Esophagus muscularis mucosa (tissue), 4 donors: ENCODE results near the gene RERE. TPM values are rescaled to one million over a fixed set of nuclear protein-coding genes. Genes with fewer than 3 reads are reported as not detected.

Experiments used
- DNase-seq: peaks from one replicate; pipeline ENCODE4 v3.0.0-alpha.2; 2017; ENCODE audit errors: extremely low spot score
- H3K27ac ChIP-seq, 4 donors: fragments of 200-600 bp; sonication (generic); replicated peaks in 1 of 4; 1 replicate in 3 of 4; 2 replicates in 1 of 4; pipeline ENCODE4 v1.5.1; 2016 to 2019; ENCODE audit warnings: mild to moderate bottlenecking in 1 of 4
- H3K27me3 ChIP-seq, 4 donors: fragments of 200-600 bp; sonication (generic); one replicate each; pipeline versions ENCODE4 v1.5.1 to v1.6.0; 2016 to 2019
- H3K36me3 ChIP-seq, 4 donors: fragments of 200-600 bp; sonication (generic); one replicate each; pipeline ENCODE4 v1.5.1; 2016 to 2019
- H3K4me1 ChIP-seq, 4 donors: fragments of 200-600 bp; sonication (generic); one replicate each; pipeline ENCODE4 v1.5.1; 2016 to 2019
- H3K4me3 ChIP-seq, 4 donors: fragments of 200-600 bp; sonication (generic); 1 replicate in 2 of 4; 2 replicates in 2 of 4; pipeline ENCODE4 v1.5.1; 2016 to 2019; ENCODE audit warnings: mild to moderate bottlenecking in 4 of 4, moderate library complexity in 1 of 4
- H3K9me3 ChIP-seq, 4 donors: fragments of 200-600 bp; sonication (generic); 1 replicate in 3 of 4; 2 replicates in 1 of 4; pipeline ENCODE4 v1.5.1; 2016 to 2019
- CTCF ChIP-seq, 3 experiments: fragments of 200-600 bp in 2 of 3; fragments of 450-650 bp in 1 of 3; sonication (generic) in 2 of 3; IDR thresholded peaks; one replicate each; pipeline ENCODE4 v1.5.1; 2017 to 2019; ENCODE audit warnings: antibody characterized with exemption in 3 of 3, mild to moderate bottlenecking in 2 of 3, moderate library complexity in 1 of 3
- EP300 ChIP-seq: sonication (generic); formaldehyde crosslinking; IDR thresholded peaks from one replicate; pipeline ENCODE4 v1.6.1; 2017; ENCODE audit warnings: antibody characterized with exemption
- POLR2A ChIP-seq: fragments of 450-650 bp; IDR thresholded peaks from one replicate; pipeline ENCODE4 v1.6.1; 2017; ENCODE audit warnings: antibody characterized with exemption, moderate library complexity, mild to moderate bottlenecking, low read depth
- POLR2AphosphoS5 ChIP-seq, 2 donors: sonication (generic); formaldehyde crosslinking; IDR thresholded peaks; one replicate each; pipeline ENCODE4 v1.6.1; 2017; ENCODE audit warnings: antibody characterized with exemption in 2 of 2
- WGBS: methylation state at CpG from one replicate; pipeline ENCODE4 v1.1.5; 2018; 5-methylcytosine and 5-hydroxymethylcytosine counted together
- intact Hi-C: fragments of 100-400 bp; cut with DNase I; formaldehyde crosslinking; loops from one replicate; pipeline ENCODE4 v1.15.1; 2023
- total RNA-seq, 4 donors: library from RNA; depleted of rRNA; stranded (reverse); fragments of >200 nt; gene quantifications; one replicate each; pipeline versions ENCODE4 v1.1.0 to v1.2.1, GENCODE V29; 2016

Gene RERE
- total RNA-seq, 4 donors from 2014 or later, result 133 to 212 (median 168) TPM

GRCh38 chr1:8680664-8681650 is 136.5 kb downstream of the RERE start:
- DNase-seq, result no peak
- Histone ChIP-seq H3K36me3 (no peaks in the 10 kb centered on the region), H3K4me3 (peak overlapping the region; percentile 33 to 48 (median 41)), H3K27me3 (no peaks in the 10 kb centered on the region), H3K27ac (peak overlapping the region; percentile 59 to 68 (median 62)), H3K9me3 (no peaks in the 10 kb centered on the region), H3K4me1 (peaks cover 20 to 65% (median 43%) of the 10 kb centered on the region in 4 donors)
- WGBS, result 40% methylated on average over 14 of the region's 14 CpGs
- TF ChIP-seq CTCF (IDR thresholded peaks at IDR 0.05) (no peak), POLR2AphosphoS5 (IDR thresholded peaks at IDR 0.05) (no peak), POLR2A (no peak), EP300 (no peak)
- intact Hi-C loops, result no loop called here

- no peak for TF ChIP-seq EP300
- TF ChIP-seq POLR2A, result no peak
- TF ChIP-seq CTCF (IDR thresholded peaks at IDR 0.05), result no peak
- no peak for TF ChIP-seq POLR2AphosphoS5 (IDR thresholded peaks at IDR 0.05)
- peak overlapping the region; percentile 33 to 48 (median 41) for H3K4me3 ChIP-seq
- no peaks in the 10 kb centered on the region for H3K9me3 ChIP-seq
- no peak for DNase-seq
- H3K36me3 ChIP-seq, result no peaks in the 10 kb centered on the region
- H3K27ac ChIP-seq, result peak overlapping the region; percentile 59 to 68 (median 62)
- intact Hi-C loops, result no loop called here
- peaks cover 20 to 59% (median 42%) of the 10 kb centered on the region in 4 donors for H3K4me1 ChIP-seq
- WGBS, result 65% methylated on average over 7 of the region's 7 CpGs
- no peaks in the 10 kb centered on the region for H3K27me3 ChIP-seq
Observed at GRCh38 chr1:8679929-8680663, 137.3 kb downstream of the RERE start.

- Histone ChIP-seq H3K4me1 (peaks cover 20 to 54% (median 42%) of the 10 kb centered on the region in 4 donors), H3K4me3 (no peak overlapping the region), H3K27ac (peak overlapping the region in 3 of 4 donors; percentile 3 to 68 (median 66)), H3K9me3 (no peaks in the 10 kb centered on the region), H3K27me3 (no peaks in the 10 kb centered on the region), H3K36me3 (no peaks in the 10 kb centered on the region)
- no peak for TF ChIP-seq EP300
- TF ChIP-seq POLR2A, result no peak
- no peak for TF ChIP-seq CTCF (IDR thresholded peaks at IDR 0.05)
- no peak for TF ChIP-seq POLR2AphosphoS5 (IDR thresholded peaks at IDR 0.05)
- intact Hi-C loops, result no loop called here
- 59% methylated on average over 2 of the region's 2 CpGs for WGBS
- no peak for DNase-seq
Observed at GRCh38 chr1:8679395-8679800, 138.0 kb downstream of the RERE start.

GRCh38 chr1:8678673-8679394 is 138.6 kb downstream of the RERE start:
- H3K4me3 ChIP-seq, result no peak overlapping the region
- 69% methylated on average over 4 of the region's 4 CpGs for WGBS
- peak overlapping the region in 3 of 4 donors; percentile 3 to 68 (median 66) for H3K27ac ChIP-seq
- H3K36me3 ChIP-seq, result no peaks in the 10 kb centered on the region
- H3K4me1 ChIP-seq, result peaks cover 20 to 53% (median 42%) of the 10 kb centered on the region in 4 donors
- no peaks in the 10 kb centered on the region for H3K9me3 ChIP-seq
- intact Hi-C loops, result no loop called here
- no peak for TF ChIP-seq EP300
- no peak for TF ChIP-seq POLR2AphosphoS5 (IDR thresholded peaks at IDR 0.05)
- TF ChIP-seq POLR2A, result no peak
- TF ChIP-seq CTCF (IDR thresholded peaks at IDR 0.05), result no peak
- no peak for DNase-seq
- no peaks in the 10 kb centered on the region for H3K27me3 ChIP-seq
